Mononuclear cell (primary cell): ENCODE results near the gene TNS1. TPM values are rescaled to one million over a fixed set of nuclear protein-coding genes. Genes with fewer than 3 reads are reported as not detected.
"Not testable (repeated sequence)": the region's sequence is repeated elsewhere in the genome, so short reads cannot be mapped to it uniquely, and the experiment has no call there.

Source experiments
- H3K27me3 ChIP-seq: 2 replicates; pipeline ENCODE4 v1.6.0; 2011; ENCODE audit warnings: low read length, control low read depth; ENCODE audit not compliant: insufficient read depth
- H3K4me1 ChIP-seq: 2 replicates; pipeline ENCODE4 v1.5.1; 2011; ENCODE audit warnings: mild to moderate bottlenecking, low read length, control low read depth; ENCODE audit not compliant: insufficient read depth
- H3K4me3 ChIP-seq: 2 replicates; pipeline ENCODE4 v1.5.1; 2011; ENCODE audit warnings: mild to moderate bottlenecking, low read length, moderate library complexity
- H3K9me3 ChIP-seq: 2 replicates; pipeline ENCODE4 v1.5.1; 2011; ENCODE audit warnings: low read depth, mild to moderate bottlenecking, control low read depth, low read length
- total RNA-seq: library from RNA; depleted of rRNA; stranded (reverse); fragments of >200 nt; gene quantifications from one replicate; pipeline ENCODE4 v1.2.3, GENCODE V29; 2012

Gene TNS1
- total RNA-seq, 1 donor = 3.5 TPM

DNA sequence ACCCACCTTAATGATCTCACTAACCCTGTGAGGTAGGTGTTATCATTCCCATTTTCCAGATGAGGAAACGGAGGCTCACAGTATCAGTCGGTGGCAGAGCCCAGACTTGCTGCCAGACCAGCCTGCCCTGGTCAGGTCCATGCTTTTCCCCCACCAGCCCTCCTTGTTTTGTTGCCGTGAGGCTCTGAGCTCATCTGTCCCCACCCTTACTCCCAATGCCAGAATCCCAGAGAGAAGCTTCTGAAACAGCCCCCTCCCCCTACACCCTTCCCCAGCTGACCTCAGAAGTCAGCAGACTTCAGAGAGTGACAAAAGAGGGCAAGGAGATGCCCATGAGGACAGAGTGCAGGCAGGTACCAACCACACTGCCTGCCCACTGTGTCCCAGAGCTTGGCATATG, 20.8 kb upstream of the TNS1 start:
- Histone ChIP-seq H3K9me3 (no peaks in the 10 kb centered on the region), H3K4me3 (no peak overlapping the region), H3K4me1 (peaks cover 23% of the 10 kb centered on the region), H3K27me3 (no peaks in the 10 kb centered on the region)

DNA sequence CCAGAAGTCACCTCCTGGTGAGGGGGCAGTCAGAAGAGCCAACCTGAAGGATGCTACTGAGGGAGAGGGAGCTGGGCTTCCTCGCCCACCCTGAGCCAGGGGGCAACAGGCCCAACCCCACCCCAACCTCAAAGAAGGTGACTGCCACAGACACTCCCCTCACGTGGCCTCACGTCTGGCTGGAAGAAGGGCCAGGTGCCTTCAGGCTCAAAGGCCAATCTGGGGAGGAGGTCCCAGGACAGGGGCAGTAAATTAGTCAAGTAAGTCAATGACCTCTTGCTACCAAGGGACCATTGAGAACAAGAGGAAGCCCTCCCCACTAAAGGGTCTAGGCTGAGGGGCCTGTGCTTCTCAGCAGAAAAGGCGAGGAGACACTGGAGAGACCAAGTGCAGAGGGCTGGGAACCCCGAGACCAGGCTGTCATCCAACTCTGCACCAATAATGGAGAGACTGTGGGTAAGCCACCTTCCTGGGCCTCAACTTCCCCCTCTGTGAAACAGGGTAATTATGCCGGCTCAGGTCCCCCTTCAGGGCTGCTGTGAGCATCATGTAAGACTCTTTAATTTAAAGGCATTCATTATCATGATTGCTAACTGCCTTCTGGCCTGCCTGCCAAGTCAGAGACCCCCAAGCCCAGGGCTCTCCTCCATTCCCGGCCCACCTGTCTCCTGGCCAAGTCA, 20.2 kb upstream of the TNS1 start:
- Histone ChIP-seq H3K4me1 (peaks cover 30% of the 10 kb centered on the region), H3K4me3 (no peak overlapping the region), H3K27me3 (no peaks in the 10 kb centered on the region), H3K9me3 (no peaks in the 10 kb centered on the region)

DNA sequence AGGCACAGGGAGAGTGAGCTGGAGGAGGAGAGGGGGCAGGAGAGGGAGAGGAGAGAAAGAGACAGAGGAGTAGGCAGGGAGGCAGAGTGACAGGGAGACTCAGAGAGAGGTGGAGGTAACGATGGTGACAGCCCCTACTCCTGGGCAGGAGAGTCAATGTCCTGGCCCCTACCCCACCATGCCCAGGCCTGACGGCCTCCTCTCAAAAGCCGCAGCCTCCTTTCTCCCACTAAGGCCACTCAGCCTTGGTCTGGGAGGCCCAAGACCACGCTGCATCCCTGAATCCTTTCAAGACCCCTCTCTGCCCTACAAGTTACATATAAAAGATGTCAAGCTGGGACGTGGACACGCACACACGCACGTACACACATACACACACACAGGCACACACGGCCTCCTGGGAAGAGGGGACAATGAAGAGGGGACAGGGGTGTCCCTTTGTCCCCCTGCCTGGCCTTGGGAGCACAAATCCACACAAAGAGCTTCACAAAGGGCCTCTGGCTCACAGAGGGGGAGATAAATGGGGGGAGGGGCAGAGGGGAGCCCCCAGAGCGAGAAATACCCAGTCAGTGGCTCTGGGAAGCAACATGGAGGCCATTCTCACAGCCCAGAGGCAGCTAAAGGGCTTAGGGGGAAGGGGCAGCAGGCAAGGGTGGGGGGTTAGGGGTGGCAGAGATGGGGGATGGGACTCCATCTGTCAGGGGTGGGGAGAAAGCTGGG, 19.5 kb upstream of the TNS1 start:
- no peaks in the 10 kb centered on the region for H3K27me3 ChIP-seq
- no peaks in the 10 kb centered on the region for H3K9me3 ChIP-seq
- H3K4me1 ChIP-seq = peaks cover 35% of the 10 kb centered on the region
- no peak overlapping the region for H3K4me3 ChIP-seq

DNA sequence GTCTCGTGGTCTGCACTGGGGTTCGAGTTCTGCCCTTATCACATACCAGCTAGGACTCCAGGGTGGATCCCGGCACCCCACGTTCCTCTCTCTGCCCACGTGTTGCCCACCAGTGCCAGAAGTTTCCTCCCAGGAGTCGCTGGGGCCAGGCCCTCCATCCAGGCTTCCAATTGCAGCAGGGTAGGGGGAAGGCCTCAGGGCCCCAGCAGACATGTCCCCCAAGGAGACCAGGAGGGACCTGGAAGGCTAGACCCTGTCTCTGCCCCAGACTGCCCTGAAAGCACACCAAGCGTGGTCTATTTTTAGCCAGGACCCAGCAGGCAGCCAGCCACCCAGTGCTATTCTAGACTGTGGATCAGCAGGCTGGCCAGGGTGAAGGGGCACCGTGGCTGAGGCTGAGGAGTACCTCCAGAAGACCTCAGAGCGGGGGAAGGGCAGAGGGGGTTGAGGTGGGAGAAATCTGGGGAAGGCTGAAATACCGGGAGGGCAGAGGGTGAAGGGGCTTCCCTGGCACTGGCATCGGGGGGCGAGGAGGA, 18.8 kb upstream of the TNS1 start:
- no peak overlapping the region for H3K4me3 ChIP-seq
- peaks cover 35% of the 10 kb centered on the region for H3K4me1 ChIP-seq
- no peaks in the 10 kb centered on the region for H3K9me3 ChIP-seq
- no peaks in the 10 kb centered on the region for H3K27me3 ChIP-seq

DNA sequence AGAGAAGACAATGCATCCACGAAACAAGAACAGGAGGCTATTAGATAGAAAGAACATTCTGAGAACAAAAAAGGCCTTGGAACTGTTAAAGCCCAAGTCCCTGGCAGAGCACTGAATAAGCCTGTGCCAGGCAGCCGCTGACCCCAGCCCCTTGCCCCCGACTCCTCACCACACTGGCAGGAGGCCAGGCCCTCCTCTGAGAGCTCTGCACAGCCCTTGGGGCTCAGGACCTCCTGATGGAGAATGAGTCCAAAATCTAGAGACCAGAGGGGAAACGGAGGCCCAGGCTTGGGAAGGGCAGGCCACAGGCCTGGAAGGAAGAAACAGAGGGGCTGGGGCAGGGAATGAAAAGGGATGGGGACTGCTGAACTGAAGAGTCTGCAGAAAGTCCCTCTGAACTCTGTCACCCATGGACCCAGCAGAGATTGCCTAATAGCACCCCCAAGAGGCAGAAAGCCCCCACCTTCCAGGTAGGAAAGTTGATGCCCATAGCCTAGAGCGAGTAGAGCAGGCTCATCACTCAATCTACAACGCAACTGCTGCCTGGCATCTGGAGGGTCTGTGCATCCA, 18.3 kb upstream of the TNS1 start:
- Histone ChIP-seq H3K27me3 (no peaks in the 10 kb centered on the region), H3K4me1 (peaks cover 35% of the 10 kb centered on the region), H3K9me3 (no peaks in the 10 kb centered on the region), H3K4me3 (no peak overlapping the region)

DNA sequence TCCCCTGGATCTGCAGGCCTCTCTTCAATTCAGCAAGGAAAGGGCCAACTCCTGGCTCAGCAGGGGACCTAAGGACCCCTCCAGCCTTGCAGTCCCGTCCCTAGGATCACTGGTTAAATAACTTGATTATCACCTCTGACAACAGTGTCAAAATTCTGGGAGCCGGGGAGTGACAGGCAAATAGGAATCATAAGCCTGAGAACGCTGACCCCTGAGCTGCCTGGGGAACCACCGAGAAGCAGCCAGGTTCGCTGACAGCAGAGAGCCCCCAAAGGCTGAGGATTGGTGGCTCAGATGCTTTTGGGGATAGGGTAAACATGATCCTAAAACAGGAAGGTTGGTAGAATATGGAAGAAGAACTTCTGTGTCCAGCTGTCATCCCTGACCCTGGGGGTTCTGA, 17.5 kb upstream of the TNS1 start:
- peaks cover 35% of the 10 kb centered on the region for H3K4me1 ChIP-seq
- H3K4me3 ChIP-seq = no peak overlapping the region
- no peaks in the 10 kb centered on the region for H3K27me3 ChIP-seq
- H3K9me3 ChIP-seq = no peaks in the 10 kb centered on the region

DNA sequence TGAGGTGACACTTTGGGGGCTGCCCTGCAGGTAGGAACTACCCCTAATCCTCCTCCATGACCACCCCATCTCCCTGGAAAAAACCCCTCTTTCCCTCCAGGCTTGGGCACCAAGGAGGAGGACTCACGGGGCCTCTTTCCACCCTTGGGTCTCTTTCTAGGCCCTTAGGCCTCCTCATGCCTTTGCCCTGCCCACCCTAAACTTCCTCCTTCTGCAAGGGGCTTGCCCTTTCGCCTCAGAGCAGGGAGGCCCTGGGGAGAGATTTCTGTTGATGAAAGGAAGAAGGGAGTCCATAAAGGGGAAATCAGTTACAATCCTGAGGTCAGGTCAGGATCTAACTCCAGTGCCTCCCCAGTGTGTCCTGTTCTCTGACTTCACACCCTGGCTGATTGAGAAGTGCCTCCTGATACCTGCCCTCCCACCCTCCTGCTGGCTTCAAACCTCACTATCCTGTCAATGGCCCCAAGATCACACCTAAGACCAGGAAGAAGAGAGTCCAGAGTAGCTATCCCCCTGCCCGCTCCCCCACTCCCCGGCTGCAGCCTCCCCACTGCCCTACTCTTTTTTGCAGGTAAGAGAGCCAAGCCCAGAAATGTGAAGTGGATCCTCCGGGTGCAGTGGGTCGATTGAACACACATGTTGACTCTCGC, 16.7 kb upstream of the TNS1 start:
- Histone ChIP-seq H3K9me3 (no peaks in the 10 kb centered on the region), H3K27me3 (no peaks in the 10 kb centered on the region), H3K4me3 (no peak overlapping the region), H3K4me1 (peaks cover 35% of the 10 kb centered on the region)

DNA sequence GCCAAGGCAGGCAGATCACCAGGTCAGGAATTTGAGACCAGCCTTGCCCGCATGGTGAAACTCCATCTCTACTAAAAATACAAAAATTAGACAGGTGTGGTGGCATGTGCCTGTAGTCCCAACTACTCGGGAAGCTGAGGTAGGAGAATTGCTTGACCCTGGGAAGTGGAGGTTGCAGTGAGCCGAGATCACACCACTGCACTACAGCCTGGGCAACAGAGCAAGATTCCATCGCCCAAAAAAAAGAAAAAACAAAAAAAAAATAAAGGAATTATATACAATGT, 16.0 kb upstream of the TNS1 start:
- H3K4me3 ChIP-seq, H3K9me3 ChIP-seq, H3K27me3 ChIP-seq: not testable (repeated sequence)
- peaks cover 35% of the 10 kb centered on the region for H3K4me1 ChIP-seq

DNA sequence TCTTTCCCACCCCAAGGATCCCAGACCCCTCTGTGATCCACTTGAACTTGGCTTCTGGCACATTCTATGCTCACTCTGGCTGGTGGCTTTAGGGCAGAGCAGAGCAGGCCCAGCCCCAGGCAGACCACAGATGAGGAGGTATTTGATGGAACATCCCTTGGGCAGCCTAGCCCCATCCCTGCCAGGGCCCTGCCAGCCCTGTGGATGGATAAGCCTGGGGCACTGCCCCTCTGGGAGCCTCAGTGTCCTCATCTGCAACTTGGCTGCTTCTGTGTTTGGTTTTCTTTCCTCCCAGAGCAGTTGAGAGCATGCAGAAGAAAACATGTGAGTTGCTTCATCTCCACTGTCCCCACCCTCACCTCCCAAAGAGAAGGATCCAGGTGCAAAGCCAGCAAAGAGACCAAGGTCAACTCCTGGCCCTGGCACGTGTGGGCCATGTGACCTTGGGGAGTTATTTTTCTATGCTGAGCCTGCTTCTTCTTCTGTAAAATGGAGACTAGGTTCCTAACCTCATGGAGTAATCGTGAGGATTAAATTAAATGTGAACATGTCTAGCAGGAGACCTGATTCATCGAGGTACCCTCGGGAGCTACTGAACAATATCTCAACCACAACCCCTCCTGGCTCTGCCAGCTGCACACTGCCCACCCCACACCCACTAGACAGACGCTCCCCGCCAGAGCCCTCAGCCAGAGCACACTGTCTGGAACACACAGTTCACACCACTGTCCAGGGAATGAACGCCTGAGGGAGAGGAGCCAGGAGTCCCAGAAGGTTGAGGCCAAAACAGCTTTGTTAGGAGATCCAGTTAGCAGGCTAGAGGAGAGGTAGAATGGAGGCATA, 14.6 kb upstream of the TNS1 start:
- Histone ChIP-seq H3K27me3 (no peaks in the 10 kb centered on the region), H3K4me3 (no peak overlapping the region), H3K9me3 (no peaks in the 10 kb centered on the region), H3K4me1 (peaks cover 35% of the 10 kb centered on the region)

DNA sequence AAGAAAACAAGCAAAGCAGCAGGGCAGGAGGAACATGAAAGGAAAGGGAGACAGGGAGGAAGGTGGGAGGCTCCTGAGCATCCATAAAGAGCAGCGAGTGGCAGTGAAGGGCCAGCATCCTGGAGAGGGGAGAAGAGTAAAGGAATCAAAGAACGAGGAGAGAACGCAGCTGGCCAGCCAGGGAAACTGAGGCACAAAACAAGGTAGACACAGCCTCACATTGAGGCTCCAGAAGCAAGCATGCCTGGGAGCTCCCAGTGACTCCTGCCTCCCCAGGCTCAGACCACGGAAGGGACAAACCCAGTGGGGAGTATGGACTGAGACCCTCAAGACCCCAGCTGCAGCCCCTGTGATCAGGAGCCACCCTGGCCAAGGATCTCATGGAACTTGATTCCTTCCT, 14.0 kb upstream of the TNS1 start:
- Histone ChIP-seq H3K9me3 (no peaks in the 10 kb centered on the region), H3K4me1 (peaks cover 35% of the 10 kb centered on the region), H3K27me3 (no peaks in the 10 kb centered on the region)

DNA sequence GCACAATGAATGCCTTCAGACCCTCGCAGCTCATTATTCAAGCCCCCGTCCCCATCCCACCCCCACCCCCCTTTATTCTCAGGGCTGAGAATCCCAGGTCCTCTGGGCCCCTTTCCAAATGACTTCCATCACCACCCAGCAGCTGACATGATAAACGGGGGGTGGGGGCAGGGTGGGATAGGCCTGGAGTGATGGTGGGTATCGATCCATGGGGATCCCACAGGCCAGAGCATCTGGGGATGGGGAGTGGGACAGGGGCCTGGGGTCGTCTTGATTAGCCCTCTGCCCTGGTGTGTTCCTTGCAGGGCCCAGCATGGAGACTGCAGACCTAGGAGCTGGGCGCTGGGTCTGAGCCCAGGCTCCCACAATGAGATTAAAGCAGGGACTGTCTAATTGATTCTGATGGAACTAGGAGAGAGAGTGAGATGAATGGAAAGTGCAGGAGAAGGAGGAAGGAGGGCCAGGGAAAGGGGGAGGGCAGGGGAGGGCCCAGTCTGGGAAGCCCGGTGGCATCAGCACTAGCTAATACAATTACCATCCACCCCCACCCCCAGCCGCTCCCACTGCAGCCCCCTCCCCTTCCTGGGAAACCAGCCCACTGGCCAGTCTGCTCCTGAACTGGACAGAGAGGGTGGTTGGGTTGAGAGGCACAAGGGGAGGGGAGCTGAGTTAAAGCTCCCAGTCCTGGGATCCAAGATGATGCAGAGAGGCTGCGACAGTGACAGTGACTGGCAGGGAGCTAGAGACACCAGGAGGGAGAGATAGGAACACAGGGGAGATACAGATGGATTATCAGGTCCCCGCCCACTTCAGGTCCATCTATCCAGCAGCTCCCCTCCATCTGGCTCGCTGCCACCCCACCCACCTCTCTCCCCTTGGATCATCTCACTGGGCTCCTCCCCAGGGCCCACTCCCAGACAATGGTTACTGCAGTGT, 13.1 kb upstream of the TNS1 start:
- H3K4me1 ChIP-seq = peaks cover 39% of the 10 kb centered on the region

More for the DNA sequence above, 14.0 kb upstream of the TNS1 start:
- no peak overlapping the region for H3K4me3 ChIP-seq

DNA sequence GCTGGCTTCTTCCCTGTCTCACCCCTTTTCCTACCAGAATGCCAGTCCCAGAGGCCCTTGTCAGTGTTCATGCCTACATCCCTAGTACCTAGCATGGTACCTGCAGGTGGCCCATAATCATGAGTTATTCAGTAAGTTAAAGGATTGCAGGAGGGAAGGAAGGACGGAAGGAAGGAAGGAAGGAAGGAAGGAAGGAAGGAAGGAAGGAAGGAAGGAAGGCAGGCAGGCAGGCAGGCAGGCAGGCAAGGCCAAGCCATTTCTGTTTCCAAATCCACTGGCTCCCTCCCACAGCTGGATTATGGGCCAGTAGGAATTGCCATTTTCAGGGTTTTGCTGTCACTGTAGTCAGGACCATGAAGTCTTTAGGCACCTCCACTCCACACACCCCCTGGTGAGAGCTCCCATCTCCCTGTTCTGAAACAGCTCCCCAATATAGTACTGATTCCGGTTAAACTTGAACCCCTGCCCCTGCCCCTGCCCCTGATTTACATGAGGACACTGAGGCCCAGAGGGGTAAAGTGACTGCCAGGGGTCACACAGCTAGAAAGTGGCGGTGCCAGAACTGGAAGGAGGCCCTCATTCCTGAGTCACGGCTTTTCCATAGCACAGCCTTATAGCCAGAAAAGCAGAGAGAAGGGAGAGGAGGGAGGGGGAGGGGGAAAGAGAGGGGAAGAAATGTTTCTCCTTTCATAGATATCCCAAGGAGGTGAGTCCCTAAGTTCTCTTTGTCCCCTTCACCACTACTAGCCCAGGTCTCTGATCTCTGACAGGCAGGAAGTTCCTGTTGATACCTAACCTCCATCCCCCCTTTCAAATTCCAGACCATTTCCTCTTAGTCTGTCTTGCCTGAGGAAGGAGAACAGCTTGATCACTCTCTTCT, 12.2 kb upstream of the TNS1 start:
- H3K27me3 ChIP-seq = peaks cover 11% of the 10 kb centered on the region
- no peaks in the 10 kb centered on the region for H3K9me3 ChIP-seq
- H3K4me1 ChIP-seq = peaks cover 34% of the 10 kb centered on the region
- no peak overlapping the region for H3K4me3 ChIP-seq

More for the DNA sequence above, 13.1 kb upstream of the TNS1 start:
- Histone ChIP-seq H3K9me3 (no peaks in the 10 kb centered on the region), H3K4me3 (no peak overlapping the region), H3K27me3 (peaks cover 5% of the 10 kb centered on the region)

DNA sequence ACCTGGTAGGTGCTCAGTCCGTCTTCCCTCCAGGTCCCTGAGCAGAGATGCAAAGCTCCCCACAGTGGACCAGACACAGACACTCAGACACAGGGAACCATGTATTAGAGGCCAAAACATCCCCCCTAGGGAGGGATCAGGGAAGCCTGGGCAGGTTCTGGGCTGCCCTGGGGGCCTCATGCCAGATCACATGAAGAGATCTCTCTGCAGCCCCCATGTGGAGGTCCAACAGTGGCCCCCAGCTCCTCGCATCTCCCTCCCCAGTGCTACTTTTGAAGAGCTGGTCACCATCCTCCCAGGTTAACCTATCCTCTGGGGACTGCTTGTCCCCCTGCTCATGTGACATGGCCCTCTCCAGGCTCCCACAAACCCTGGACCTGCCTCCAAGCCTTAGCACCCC, 10.5 kb upstream of the TNS1 start:
- Histone ChIP-seq H3K27me3 (peaks cover 20% of the 10 kb centered on the region), H3K9me3 (no peaks in the 10 kb centered on the region), H3K4me3 (no peak overlapping the region), H3K4me1 (peaks cover 24% of the 10 kb centered on the region)
